HG02763 (cell line): Measurements from ENCODE around the gene KLF11.

Experiments
- ATAC-seq: cut with Tn5 transposase; IDR thresholded peaks from one replicate; pipeline ENCODE4 v1.9.1; 2021; ENCODE audit warnings: mild to moderate bottlenecking, moderate library complexity; ENCODE audit not compliant: unreplicated experiment

KLF11 gene

DNA sequence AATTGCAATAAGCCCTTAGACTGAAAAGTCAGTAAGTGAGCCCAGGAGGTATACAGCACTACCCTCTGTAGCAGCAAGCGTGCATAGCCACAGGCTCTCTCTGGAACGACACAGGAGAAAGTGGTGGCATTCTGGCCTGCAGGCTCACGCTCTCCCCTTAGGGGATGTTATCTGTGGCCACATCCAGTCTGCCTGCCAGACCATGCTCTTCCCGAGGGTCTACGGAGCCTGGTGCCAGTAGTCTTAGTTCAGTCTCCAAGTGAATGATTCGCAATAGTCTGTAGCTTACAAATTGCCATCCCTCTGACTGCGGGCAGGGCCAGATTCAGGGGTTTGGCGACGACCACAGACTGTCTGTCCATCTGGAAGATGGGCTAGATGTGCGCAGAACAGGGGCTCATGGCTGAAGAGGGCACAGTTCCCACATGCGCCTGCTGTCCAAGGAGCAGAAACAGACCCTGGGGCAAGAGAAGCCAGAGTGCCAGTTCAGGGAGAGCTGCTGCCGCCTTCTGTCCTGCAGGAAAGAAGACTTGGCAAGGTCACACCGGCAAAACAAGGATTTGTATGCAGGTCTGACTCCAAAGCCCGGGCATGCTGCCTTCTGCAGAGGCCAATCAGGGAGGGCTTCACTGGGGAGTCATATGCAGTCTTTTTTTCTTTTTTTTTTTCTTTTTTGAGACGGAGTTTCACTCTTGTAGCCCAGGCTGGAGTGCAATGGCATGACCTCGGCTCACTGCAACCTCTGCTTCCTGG is 3.5 kb upstream of the KLF11 start:
- ATAC-seq = no peak

DNA sequence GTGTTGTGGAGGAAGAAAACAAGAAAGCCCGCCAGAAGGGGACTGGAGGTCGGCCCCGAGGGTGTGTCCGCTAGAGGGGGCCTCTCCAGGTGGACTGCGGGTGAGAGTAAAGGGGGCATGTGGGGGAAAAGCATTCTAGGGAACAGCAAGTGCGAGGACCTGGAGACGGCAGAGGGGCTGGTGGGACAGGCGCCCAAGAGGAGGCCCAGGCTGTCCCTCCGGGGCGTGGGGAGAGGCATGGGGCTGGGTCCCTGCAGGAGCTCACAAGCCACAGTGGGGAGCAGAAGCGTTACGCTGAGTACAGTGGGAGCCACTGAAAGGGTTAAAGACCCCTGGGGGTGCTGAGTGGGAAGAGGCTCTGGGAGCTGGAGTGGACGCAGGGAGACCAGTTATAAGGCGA is 1.6 kb upstream of the KLF11 start:
- no peak for ATAC-seq

DNA sequence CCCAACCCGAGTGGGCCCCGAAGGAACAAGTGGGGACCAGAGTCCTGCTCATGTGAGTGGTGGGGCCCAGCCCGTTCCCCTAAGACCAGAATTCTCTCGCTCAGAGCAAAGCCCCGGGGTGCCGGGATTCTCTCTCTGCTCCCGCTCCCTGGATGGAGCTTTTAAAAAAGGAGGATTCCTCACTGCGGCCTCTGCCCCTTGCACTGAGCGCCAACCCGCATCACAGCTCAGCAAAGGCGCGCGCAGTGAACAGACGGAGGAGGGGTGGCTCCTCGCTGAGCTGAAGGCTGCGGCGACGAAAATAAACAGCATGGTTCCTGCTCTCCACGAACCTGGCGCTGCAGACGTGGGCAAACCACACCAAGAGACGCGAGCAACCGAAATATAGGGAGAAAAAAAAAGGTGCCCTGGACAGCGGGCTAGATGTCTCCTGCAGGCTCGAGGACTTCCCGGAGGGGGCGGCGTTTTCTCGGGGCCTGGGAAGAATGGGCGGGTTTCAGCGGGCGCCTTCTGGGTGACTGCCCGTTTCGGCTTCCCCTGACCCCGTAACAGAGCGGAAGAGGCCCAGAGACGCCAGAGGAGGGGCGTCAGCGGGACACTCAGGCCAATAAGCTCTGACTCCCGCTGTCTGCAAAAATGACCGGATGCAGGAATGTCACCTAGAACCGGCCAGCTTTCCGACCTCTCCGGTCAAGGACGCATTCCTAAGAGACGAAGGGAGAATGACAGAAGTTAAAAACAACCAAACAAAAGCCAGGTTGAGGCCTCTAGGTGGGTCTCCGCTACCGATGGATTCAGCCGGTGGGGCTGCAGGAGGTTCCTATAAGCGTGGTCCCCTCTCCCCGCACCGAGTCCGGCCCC is 819 bp upstream of the KLF11 start:
- no peak for ATAC-seq

DNA sequence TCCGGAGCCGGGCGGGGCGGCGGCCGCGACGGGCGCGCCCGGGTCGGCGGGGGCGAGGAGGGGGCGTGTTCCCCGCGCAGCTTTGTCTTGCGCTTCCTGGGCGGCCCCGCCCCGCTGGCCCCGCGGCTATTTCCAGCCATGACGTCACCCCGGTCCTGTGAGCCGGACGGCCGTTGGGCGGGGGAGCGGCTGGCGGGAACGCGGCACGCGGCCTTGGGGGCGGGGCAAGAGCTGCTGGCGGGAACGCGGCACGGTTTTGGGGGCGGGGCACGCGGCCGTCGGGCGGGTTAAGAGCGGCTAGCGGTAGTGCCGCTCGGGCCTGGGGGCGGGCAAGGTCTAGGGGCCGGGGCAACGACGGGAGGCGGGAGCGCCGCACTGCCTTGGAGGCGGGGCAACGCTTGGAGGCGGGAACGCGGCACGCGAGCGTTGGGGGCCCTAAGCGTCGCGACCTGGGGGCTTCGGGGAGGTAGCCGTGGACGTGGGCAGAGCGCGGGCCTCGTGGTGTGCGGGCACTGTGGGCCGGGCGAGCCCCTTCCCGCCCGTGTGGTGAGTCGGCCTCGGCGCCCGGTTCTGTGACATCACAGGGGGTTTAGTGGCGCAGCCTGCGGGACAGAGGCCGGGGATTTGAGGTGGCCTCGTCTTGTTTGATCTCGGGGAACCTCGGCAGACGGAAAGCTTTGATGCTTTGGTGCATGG is 704 bp downstream of the KLF11 start:
- ATAC-seq = peak; percentile 51

DNA sequence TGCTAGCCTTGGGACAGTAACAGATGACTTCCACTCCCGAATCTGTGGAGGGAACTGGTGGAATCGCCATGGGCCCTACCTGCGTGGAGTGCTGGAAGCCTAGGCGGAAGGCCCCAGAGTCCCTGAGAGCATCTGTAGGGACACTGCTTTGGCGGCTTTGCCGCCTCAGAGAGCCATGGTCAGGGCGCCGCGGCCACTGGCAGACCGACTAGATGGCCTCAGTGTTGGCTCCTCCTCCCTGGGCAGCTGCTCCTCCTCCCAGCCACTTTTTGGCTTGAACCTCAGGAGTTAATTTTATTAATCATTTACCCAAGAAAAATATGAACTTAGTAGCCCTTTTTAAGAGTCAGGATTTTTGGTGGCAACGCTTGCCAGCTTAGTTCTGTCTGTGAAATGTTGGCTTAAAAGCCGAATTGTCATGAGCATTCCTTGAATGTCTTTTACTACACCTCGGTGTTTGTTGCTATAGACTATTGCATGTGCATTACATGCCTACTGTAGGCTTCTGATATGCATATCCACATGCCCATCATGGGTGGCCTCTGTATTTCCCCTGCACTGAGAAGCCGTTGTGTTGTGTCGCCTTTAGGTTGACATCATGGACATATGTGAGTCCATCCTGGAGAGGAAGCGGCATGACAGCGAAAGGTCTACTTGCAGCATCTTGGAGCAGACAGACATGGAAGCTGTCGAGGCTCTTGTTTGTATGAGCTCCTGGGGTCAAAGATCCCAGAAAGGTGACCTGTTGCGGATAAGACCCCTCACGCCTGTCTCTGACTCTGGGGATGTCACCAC is 2.4 kb downstream of the KLF11 start:
- no peak for ATAC-seq

DNA sequence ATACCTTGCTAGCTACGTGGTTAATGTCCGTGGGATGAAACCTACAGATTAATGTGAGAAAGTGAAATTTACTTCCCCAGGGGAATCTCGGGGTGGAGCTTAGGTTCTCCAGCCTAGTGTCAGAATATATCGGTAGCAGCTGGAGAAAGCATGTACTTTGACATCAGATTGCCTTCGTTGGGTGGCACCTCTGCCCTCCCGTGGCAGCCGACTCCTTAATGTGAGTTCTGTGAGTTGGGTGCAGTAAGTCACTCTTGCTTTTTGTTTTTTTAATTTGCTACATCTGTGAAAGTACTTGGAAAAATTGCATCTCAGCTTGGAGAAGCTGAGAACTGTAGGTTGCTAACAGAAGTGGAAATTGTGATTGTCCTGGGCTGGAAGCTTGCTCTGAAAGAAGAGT is 3.6 kb downstream of the KLF11 start:
- ATAC-seq = no peak

DNA sequence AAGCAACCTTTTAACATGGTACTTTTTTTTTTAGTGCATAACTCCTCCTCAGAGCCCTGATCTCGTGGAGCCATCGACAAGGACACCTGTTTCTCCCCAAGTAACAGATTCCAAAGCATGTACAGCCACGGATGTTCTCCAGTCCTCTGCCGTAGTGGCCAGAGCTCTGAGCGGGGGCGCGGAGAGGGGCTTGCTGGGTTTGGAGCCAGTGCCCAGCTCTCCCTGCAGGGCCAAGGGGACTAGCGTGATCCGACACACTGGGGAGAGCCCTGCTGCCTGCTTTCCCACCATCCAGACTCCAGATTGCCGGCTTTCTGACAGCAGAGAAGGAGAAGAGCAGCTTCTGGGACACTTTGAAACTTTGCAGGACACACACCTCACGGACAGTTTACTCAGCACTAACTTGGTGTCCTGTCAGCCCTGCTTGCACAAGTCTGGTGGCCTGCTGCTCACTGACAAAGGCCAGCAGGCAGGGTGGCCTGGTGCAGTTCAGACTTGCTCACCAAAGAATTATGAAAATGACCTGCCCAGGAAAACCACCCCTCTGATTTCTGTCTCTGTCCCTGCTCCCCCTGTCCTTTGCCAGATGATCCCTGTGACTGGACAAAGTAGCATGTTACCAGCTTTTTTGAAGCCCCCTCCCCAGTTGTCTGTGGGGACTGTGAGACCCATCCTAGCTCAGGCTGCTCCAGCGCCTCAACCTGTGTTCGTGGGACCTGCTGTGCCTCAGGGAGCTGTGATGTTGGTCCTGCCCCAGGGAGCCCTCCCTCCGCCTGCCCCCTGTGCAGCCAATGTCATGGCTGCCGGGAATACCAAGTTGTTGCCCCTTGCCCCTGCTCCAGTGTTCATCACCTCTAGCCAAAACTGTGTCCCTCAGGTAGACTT is 4.5 kb downstream of the KLF11 start:
- no peak for ATAC-seq

DNA sequence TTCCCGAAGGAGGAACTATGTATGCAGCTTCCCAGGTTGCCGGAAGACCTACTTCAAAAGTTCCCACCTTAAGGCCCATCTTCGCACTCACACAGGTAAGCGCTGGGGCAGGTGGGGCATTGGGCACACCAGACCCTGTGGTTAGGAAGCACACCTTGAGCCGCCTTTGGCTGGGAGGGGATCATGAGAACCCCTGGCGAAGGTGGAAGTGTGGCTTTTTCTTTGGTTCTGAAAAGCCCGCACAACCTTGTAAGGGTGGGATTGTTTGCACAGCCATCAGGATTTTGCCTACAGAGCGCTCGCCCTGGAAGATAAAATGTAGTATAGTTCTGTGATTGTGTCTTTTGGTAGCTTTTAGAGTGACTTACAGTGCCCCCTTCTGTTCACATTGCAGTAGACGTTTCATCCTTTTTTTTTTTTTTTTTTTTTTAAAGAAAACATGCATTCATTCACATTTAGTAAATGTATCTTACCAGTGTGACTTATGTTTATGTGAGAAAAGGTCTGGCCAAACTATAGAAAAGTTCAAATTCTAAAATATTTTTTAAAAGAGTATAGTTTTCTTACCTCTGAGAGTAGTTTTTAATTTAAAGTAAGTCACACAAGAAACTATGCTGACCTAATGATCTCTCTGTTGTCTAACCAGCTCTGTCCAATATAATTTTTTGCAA is 5.3 kb downstream of the KLF11 start:
- ATAC-seq = no peak

DNA sequence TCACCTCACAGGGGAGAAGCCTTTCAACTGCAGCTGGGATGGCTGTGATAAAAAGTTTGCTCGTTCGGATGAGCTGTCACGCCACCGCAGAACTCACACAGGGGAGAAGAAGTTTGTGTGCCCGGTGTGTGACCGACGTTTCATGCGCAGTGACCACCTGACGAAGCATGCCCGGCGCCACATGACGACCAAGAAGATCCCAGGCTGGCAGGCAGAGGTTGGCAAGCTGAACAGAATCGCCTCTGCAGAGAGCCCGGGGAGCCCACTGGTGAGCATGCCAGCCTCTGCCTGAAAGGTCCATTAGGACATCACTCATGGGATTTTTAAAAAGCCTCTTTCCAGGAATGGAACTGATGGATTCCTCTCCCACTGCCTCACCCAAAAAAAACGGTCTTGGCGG is 8.9 kb downstream of the KLF11 start:
- ATAC-seq = no peak

DNA sequence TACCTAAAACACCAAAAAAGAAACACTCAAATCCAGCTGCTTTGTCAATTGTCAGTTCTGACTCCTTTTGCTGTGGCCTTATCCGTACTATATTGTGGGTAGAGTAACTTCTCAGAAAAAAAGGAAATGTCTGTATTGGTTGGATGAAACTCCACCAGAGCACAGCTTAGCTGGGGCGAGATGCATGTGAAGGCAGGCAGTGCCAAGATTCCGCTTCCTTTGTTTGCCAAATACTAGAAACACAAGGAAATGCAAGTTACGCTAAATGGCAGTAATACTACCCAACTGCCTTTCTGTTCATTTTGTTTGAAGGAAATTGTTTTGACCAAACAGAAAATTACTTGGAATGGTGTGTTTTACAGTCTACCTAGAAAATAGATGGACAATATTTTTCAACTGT is 10.0 kb downstream of the KLF11 start:
- ATAC-seq = no peak

DNA sequence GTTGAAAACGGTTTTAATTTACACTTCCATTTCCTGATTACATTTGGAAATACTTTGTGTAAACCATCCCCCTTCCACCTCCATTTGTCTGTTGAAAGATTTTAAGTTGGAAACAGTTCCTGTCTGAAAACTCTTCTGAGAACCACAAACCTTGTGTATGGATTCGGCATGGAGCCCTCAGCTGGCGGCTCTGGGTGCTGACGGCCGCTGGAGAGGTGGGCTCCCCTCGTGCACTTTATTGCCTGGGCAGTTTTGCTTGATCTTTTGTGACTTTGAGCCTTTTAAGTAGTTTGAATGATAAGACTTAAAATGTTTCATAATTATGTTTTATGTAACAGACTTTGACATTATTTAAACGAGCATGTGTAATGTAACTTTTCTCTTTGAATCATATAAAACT is 11.1 kb downstream of the KLF11 start:
- ATAC-seq = no peak

DNA sequence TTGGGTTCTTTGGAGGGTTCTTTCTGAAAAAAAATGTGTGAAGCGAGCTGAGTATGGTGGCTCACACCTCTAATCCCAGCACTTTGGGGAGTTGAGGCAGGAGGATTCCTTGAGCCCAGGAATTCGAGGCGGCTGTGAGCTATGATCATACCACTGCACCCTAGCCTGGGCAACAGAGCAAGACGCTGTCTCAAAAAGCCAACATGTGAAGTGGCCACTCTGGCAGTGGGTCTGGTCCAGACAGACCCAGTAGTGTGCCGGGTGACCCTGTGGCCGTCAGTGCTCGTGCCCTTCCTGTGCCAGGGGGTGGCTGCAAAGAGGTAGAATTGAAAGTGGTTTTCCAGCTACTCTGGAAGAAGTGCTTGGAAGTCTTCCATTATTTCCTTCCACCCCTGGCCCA is 11.6 kb downstream of the KLF11 start:
- no peak for ATAC-seq

DNA sequence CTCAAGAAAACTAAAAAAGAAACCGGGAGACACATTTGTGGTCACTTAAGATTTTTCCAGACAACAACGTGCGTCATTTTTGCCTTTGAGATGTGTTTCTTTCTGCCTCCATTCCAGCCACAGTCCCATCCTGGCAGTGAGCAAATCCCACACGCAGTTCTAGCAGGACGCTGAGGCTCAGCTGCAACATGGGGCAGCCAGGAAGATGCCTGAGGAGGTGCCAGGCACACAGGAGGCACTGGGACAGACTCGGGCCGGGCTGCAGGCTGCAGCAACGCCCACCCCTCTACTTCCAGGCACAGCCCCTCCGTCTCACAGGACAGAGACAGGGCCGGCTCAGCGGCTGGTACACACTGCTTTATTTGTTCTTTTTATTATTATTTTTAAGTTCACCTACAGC is 13.1 kb downstream of the KLF11 start:
- ATAC-seq = no peak

DNA sequence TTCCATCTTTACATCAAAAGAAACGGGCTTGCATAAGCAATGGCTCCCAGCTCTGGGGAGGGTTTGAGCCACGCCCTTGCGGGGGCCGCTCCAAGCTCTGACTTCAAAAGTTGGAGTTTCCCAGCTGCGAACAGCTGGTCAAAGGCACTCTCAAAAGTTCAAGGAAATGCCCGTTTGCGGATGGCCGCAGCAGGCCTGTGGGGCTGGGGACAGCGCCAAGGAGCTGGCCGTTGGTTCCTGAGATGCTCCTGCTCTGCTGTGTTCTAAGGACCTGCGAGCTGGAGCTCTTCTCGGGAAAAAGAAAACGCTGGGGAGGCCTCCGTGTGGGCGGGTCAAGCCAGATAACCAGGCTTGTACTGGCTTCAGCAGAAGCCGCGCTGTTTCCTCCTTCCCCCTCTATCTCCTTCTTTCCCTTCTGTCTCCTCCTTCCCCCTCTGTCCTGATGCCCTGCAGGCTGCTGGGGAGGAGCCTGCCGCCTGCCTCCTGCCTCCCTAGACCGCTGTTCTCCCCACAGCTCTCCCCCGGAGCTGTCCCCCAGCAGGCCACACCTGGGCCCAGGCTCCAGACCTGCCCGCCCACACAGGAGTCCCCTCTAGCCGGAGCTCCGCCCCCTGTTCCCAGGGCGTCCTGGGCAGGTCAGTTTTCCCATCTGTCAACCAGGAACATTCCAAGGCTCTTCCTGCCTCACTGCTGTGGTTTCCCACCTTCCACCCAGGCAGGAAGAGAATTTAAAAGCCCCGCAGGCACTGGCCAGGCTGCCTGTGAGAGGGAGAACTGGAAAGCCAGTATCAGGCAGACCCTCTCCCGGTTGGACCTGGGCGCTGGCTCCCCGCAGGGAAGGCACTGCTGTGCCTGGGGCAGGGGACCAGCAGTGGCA is 14.1 kb downstream of the KLF11 start:
- ATAC-seq = no peak

DNA sequence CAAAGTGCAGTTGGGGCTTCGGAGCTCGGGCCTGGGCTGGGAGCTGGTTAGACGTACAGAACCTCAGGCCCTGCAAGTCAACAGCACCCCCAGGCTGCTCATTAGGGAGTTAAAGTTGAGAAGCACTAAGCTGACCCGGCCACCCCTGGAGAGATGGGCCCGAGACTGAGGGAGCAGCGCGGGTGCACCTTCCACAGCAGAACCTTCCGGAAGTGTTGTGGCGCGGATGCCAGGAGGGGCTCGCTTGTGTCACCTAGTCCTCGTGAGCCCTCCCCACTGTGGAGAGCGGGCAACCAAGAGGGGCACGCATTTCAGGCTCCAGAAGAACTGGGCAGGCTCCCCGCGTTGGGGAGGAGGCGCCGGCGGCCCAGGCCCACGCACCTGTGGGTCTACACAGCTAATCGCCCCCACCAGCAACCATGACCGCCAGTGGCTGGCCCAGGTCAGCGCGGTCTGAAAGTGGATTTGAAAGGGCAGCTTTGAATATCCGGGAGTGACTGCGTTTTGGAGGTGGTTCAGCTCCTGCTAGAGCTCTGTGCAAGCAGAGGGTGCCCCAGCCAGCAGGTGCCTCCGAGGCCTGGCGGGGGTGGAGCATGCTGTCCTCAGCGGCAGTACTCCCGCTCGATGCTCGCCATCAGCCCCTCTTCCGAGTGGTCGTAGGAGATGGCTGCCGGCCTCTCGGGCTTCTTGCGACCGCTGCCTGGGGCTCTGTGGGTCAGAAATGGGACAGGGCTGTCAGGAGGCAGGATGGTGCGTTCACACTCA is 15.1 kb downstream of the KLF11 start:
- no peak for ATAC-seq

DNA sequence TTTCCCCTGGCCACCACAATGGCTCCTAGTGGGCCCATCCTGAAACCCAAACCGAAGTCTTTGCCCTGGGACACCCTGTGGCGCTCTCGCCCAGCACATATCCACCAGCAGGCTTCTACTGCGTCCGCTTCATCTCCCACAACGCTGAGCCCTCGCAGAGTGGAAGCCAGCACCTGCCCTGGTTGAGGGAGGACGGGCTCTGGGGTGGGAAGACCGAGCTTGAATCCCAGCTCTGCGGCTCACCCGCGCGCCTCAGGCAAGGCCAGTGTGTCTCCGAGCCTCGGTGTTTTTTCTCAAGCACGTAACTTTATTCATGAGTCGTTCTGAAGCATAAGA is 15.6 kb downstream of the KLF11 start:
- no peak for ATAC-seq

DNA sequence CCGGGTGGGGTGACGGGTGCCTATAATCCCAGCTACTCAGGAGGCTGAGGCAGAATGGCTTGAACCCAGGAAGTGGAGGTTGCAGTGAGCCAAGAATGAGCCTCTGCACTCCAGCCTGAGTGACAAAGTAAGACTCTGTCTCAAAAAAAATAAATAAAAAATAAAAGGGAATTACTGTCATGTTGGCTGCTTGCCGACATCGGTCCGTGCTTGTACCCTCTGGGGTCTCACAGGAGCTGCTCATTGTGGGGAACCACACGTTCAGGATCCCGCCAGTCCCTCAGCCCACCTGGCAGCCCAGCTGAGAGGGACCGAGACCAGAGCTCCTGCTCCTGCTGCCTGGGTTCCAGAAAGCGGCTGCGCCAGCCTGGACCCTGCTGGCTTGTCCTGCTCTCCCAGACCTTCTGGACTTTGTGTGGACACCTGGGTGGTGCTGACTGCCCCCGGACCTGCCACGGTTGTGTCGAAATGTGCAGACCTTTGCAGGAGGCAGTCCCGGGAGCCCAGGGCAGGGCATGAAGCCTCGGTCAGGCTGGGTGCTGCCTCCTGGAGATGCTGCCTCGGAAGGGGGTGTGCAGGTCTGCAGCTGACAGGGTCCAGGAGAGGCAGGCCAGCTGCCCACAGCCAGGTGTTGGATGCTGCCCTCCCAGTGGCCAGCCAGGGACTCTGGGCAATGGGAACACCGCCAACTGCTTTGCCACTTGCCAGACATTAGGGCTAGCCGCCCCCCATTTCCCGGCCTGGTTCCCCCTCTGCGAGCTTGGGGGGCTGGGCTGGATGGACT is 16.4 kb downstream of the KLF11 start:
- no peak for ATAC-seq
